ENCODE data around the gene CYBB.

CYBB gene

DNA sequence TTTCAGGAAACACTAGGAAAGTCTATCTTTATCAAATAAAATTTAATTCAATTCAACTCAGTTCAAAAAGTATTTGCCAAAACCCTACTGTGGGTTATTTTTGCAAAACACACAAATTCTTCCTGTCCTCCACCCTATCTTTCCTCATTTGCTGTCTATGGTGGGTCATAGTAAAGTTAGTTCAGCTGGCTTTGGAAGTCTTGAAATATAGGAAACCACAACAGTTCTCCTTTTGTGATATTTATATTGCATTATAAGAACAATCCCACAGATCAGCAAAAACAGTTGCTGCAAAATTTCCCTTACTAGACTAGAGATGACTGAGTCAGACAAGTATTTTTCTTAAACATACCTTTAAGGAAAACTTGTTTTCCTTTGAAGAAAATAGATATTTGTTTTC, 22.2 kb downstream of the CYBB start:
- TF ChIP-seq POLR2A (IDR thresholded peaks at IDR 0.05; ENCODE audit: low read length) = no peak
- no peak for TF ChIP-seq GATA1 (IDR thresholded peaks at IDR 0.05; ENCODE audit: low read depth, low read length)
- no peak for DNase-seq

DNA sequence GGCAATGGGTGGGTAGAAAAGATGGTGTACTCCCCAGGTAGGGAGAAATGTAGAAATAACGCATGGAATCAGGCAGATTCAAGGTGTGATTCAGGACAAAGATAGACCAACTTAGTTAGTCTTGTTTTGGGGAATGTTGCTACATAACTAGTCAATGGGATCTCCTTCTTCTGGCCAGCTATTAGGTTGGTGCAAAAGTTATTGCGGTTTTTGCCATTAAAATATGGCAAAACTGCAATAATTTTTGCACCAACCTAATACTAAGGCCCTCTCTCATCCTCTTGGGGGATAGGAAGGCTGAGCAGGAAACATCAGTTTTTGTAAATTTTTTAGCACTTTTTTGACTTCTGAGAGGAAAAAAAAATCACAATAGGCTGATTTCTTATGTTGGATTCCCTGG, 23.2 kb downstream of the CYBB start:
- no peak for TF ChIP-seq POLR2A (IDR thresholded peaks at IDR 0.05; ENCODE audit: low read length)
- no peak for TF ChIP-seq GATA1 (IDR thresholded peaks at IDR 0.05; ENCODE audit: low read depth, low read length)

DNA sequence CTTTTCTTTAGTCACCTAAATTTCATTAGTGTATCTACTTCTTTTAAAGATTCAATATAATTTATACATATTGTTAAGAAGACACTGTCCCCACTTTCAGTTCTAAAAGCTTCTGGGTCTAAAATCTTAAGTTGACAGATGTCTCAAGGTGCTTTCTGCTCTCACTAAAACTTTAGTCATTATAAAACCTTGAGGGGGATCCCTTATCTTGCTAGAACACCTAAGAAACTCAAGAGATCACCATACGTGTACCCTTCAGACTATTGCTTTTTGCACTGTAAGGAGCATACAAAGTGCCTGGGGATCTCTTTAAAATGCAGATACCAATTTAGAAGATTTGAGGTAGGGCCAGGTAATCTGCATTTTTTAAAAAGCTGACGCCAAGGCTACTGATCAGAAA, 30.1 kb downstream of the CYBB start:
- DNase-seq = no peak
- TF ChIP-seq POLR2A (IDR thresholded peaks at IDR 0.05; ENCODE audit: low read length) (no peak), GATA1 (IDR thresholded peaks at IDR 0.05; ENCODE audit: low read depth, low read length) (no peak)

More for the DNA sequence above, 23.2 kb downstream of the CYBB start:
- DNase-seq = no peak

DNA sequence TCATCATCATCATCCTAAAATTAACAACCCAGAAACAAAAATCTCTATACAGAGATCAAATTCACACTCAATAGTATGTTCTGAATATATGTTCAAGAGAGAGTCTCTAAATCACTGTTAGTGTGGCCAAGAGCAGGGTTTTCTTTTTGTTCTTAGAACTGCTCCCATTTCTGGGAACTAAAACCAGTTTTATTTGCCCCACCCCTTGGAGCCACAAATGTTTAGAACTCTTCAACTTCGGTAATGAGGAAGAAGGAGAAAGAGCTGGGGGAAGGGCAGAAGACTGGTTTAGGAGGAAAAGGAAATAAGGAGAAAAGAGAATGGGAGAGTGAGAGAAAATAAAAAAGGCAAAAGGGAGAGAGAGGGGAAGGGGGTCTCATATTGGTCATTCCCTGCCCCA, 32.3 kb downstream of the CYBB start:
- no peak for DNase-seq
- TF ChIP-seq POLR2A (IDR thresholded peaks at IDR 0.05; ENCODE audit: low read length) (no peak), GATA1 (IDR thresholded peaks at IDR 0.05; ENCODE audit: low read depth, low read length) (no peak)

DNA sequence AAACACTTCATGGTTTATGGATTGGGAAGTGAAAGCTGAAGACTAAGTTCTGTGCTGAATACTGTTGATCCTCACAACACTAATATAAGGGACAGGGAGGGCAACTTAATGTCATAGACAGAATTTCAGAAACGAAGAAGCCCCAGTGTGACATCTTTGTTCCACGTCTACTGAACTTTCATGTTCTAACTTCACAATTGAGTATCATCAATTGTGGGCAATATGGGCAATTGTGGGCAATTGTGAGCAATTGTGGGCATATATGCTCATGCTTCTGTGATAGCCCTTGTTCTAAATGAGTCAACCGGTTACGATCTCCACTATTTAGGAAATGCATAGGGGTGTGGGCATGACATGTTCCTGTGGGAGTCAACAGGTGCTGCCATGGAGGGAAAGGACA, 33.7 kb downstream of the CYBB start:
- TF ChIP-seq POLR2A (IDR thresholded peaks at IDR 0.05; ENCODE audit: low read length) = no peak
- no peak for TF ChIP-seq GATA1 (IDR thresholded peaks at IDR 0.05; ENCODE audit: low read depth, low read length)
- DNase-seq = no peak

DNA sequence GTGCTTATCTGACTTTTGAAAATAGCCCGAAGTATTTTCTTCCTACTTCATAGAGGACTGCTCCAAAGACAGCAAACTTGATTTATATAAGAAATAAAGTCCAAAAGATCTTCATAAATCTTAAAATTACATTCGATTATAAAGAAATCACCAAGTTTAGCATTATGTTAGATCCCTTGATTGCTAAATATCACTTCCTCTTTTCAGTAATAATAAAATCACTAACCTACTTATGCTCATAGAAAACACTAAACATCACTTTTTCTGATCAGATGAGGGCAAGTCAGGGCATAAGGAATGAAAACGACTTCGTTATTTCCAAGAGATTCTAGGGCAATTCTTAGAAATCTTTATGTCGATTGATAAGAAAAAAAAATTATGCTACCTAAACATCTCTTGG, 35.5 kb downstream of the CYBB start:
- TF ChIP-seq POLR2A (IDR thresholded peaks at IDR 0.05; ENCODE audit: low read length) (no peak), GATA1 (IDR thresholded peaks at IDR 0.05; ENCODE audit: low read depth, low read length) (no peak)
- DNase-seq = no peak

DNA sequence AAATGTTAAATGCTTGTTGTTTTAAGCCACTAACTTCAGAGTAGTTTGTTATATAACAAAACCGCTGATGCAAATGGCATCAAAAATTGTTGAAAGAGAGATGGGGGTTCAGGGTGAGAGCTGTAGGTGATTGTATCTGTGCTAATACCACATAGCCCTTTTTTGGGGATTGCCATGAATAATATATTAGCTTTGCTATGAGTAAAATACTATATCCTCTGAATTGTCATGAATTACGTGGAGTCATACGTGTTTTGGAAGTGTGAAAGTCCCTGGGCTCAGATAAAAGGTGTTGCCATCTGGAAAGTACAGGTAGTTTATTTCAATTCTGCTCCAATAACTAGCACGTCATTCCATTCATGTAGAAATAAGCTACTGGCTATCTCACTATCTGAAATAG, 36.9 kb downstream of the CYBB start:
- DNase-seq = no peak
- no peak for TF ChIP-seq POLR2A (IDR thresholded peaks at IDR 0.05; ENCODE audit: low read length)
- TF ChIP-seq GATA1 (IDR thresholded peaks at IDR 0.05; ENCODE audit: low read depth, low read length) = no peak

DNA sequence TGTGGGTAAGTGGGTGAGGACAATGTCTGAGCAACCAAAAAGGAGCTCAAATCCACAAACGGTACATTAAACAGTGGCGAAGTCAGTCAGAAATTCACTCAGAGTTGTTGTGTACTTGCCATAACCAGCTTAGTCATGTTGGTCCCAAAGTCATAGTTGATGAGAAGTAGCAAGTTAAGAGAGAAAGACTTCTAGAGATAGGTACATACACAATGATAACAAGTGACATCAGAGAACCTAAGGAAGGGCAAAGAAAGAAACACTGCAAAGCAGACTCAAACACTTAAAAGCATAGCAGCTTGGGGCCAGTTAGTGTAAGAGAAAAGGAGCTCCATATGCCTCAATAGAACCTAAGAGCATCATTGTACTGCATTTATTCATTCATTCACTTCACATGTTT, 37.3 kb downstream of the CYBB start:
- TF ChIP-seq POLR2A (IDR thresholded peaks at IDR 0.05; ENCODE audit: low read length) = no peak
- TF ChIP-seq GATA1 (IDR thresholded peaks at IDR 0.05; ENCODE audit: low read depth, low read length) = no peak
- DNase-seq = peak; percentile 0 to 7

DNA sequence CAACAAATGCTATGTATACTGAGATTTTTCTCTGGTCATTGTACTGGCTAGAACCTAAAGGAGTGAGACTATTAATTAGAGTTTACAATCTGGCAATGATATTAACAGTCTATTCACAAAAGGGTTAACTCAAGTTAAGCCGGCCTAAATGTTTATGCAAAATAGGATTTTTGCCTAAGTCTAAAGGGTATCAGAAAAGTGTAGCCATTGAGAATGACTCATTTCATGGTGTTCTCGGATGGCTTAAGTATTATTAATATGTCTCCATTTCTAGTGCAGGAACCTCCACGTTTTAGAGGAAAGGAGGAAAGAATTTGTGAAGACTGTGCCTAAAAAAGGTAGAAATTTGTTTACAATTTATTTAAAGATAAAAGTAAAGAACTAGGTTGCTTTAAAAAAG, 37.7 kb downstream of the CYBB start:
- TF ChIP-seq POLR2A (IDR thresholded peaks at IDR 0.05; ENCODE audit: low read length) = no peak
- DNase-seq = no peak

DNA sequence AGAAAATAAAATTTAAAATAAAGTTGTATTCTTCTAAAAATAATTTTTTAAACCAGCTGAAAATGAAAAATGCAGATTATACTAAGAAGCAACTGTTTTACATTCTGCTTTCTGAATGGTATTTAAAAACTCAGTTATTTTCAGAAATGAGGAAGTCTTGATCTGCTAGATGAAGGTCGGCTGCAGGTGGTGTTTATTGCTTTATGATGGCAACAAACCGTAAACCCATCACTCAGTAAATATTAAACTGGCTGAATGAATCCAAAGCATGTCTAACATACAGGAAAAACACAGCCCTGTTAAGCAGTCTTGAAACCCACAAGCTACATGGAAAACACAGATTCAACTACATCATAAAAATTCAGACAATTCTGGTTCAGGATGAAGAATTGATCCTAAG, 38.2 kb downstream of the CYBB start:
- no peak for TF ChIP-seq POLR2A (IDR thresholded peaks at IDR 0.05; ENCODE audit: low read length)
- TF ChIP-seq GATA1 (IDR thresholded peaks at IDR 0.05; ENCODE audit: low read depth, low read length) = no peak
- no peak for DNase-seq

DNA sequence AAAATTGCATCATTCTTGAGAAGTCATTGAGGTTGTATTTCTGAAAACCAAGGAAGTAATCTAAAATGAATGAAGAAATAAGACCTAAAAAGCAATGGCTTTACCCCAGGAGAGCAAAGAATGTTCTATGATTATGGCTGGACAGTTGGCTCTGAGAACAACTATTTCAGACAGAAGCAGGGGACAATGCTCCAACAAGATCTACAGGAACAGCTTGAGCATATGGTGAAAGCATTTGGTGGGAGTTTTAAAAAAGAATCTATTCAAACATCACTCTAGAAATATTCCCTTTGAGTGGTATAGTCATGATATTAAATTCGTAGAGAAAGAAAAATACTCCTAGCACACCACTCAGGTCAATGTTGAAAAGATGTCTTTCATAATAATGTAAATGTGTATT, 40.8 kb downstream of the CYBB start:
- no peak for DNase-seq
- no peak for TF ChIP-seq POLR2A (IDR thresholded peaks at IDR 0.05; ENCODE audit: low read length)

DNA sequence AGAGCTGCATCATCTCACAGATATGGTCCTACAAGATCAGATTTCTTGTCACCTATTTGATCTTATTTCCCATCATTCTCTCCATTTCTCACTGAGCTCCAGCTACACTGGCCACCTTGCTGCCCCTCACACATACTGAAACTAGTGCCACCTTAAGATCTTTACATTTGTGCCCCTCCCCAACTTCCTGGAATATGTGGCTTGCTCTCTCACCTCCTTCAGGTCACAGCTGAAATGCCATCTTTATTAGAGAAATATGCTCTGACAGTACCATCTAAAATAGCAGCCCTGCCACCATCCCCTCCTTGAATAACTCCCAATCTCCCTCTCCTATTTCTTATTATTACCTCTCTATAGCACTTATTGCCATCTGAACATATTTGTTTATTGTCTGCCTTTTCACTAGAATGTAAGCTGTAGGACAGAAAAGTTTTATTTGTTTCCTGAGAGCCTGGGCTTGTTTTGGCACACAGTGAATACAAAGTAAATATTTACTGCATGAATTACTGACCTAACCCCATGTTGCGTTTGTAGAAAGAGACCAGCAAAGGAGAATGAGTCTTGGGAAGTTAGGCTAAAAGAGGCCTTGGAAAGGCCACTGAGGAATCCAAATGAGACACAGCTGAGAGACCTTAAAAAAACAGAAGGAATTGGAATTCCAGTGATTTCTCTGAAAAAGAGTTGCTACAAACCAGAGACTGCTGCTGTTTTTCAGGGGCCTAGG, 44.8 kb downstream of the CYBB start:
- no peak for TF ChIP-seq GATA1 (IDR thresholded peaks at IDR 0.05; ENCODE audit: low read depth, low read length)
- TF ChIP-seq POLR2A (IDR thresholded peaks at IDR 0.05; ENCODE audit: low read length) = no peak
- no peak for DNase-seq

DNA sequence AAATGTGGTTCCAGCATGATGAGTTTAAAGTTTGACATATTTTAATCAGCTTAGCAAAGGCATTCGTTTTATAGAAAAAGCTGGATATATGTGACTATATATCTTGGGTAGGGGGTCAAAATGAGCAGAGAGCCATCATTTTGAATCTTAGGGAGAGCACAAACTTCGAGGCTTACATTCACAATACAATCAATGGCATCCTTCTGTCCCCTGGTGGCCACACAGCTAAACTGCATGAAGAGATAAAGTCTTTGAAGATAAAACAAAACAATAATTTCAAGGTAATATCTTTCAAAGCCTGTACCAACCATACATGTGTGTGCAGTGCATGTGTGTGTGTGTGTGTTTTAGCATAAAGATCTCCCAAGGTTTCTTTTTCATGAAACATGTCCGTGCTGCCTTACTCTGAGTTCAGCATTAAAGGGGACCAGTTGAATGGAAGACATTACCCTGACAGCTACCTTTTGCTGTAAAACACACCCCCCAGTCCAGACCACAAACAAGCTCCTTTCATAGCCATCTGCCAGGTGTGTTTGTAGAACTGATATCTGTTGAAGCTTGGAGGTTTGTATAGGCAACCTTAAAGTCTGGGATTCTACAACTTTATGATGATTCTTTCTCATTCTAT, 45.5 kb downstream of the CYBB start:
- peak; percentile 51 to 71 for DNase-seq
- TF ChIP-seq POLR2A (IDR thresholded peaks at IDR 0.05; ENCODE audit: low read length) = no peak
- no peak for TF ChIP-seq GATA1 (IDR thresholded peaks at IDR 0.05; ENCODE audit: low read depth, low read length)

DNA sequence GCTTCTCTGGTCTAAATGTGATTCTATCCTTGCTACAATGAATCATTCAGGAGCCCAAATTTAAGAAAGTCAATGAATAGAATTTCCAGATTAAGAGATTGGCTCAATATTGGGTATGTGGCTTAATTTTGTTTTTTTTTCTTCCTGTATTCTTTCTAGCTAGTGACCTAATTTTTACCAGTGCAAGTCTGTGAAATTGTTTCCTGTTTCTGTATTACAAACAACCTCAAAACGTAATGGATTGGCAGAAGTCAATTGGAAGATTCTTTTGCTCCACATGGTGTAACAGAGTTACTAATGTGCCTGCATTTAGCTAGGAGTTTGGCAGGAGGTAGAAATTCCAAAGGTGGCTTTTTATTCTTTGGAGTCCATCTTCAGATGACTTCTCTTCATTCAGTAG, 49.9 kb downstream of the CYBB start:
- DNase-seq = no peak
- TF ChIP-seq GATA1 (IDR thresholded peaks at IDR 0.05; ENCODE audit: low read depth, low read length) = no peak
- no peak for TF ChIP-seq POLR2A (IDR thresholded peaks at IDR 0.05; ENCODE audit: low read length)

DNA sequence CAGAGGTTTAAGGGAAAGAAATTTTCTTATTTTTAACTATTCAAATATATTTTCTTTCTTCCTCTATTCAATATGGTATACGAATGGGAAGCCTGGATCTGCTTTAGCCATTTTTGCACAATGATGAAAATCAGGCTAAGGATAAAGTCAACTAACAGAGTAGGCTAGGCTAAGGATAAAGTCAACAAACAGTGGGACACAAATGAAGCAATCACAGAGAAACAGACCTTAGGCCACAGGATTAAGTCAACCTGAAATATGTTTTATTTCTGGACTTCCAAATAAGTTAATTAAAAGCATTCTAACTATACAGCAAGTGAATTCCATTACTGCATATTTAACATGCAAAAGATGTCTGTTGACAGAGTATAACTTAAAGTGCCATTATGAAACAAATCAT, 50.5 kb downstream of the CYBB start:
- no peak for DNase-seq
- no peak for TF ChIP-seq POLR2A (IDR thresholded peaks at IDR 0.05; ENCODE audit: low read length)
- TF ChIP-seq GATA1 (IDR thresholded peaks at IDR 0.05; ENCODE audit: low read depth, low read length) = no peak
